ENCODE data around the gene BBS2.

Gene BBS2

GRCh38 chr16:56519459-56520250 is at the start of gene BBS2:
BBS2 (minus strand) TSS chr16:56520024; CDS start chr16:56519862, 162 bp downstream.
- TF ChIP-seq CTCF (IDR thresholded peaks at IDR 0.05; ENCODE audit: borderline replicate concordance, control extremely low read depth, extremely low read depth, insufficient read depth, missing control alignments): no peak
- in situ Hi-C loops (cut with MboI; ENCODE audit: low sequenced_read_pairs, unreplicated experiment): no loop called here

GRCh38 chr16:56564793-56565477 is 45.1 kb upstream of the BBS2 start, which contains the start of gene MT4:
MT4 (plus strand) TSS chr16:56565073; CDS start chr16:56565129, 56 bp downstream.
- no peak for TF ChIP-seq CTCF (IDR thresholded peaks at IDR 0.05; ENCODE audit: borderline replicate concordance, control extremely low read depth, extremely low read depth, insufficient read depth, missing control alignments)
- in situ Hi-C loops (cut with MboI; ENCODE audit: low sequenced_read_pairs, unreplicated experiment): no loop called here
- no peak for DNase-seq (ENCODE audit: low spot score)

More at GRCh38 chr16:56519459-56520250, at the start of gene BBS2:
- DNase-seq (ENCODE audit: low spot score): peak; percentile 93

- no peak for DNase-seq (ENCODE audit: low spot score)
- TF ChIP-seq CTCF (IDR thresholded peaks at IDR 0.05; ENCODE audit: borderline replicate concordance, control extremely low read depth, extremely low read depth, insufficient read depth, missing control alignments): no peak
- in situ Hi-C loops (cut with MboI; ENCODE audit: low sequenced_read_pairs, unreplicated experiment): no loop called here
Measured at GRCh38 chr16:56561126-56561525, 41.3 kb upstream of the BBS2 start.

GRCh38 chr16:56560447-56560846 is 40.6 kb upstream of the BBS2 start:
- no peak for DNase-seq (ENCODE audit: low spot score)
- in situ Hi-C loops (cut with MboI; ENCODE audit: low sequenced_read_pairs, unreplicated experiment): no loop called here
- no peak for TF ChIP-seq CTCF (IDR thresholded peaks at IDR 0.05; ENCODE audit: borderline replicate concordance, control extremely low read depth, extremely low read depth, insufficient read depth, missing control alignments)

- DNase-seq (ENCODE audit: low spot score): no peak
- in situ Hi-C loops (cut with MboI; ENCODE audit: low sequenced_read_pairs, unreplicated experiment): no loop called here
- TF ChIP-seq CTCF (IDR thresholded peaks at IDR 0.05; ENCODE audit: borderline replicate concordance, control extremely low read depth, extremely low read depth, insufficient read depth, missing control alignments): no peak
Measured at GRCh38 chr16:56559109-56559508, 39.3 kb upstream of the BBS2 start.

- in situ Hi-C loops (cut with MboI; ENCODE audit: low sequenced_read_pairs, unreplicated experiment): no loop called here
- no peak for DNase-seq (ENCODE audit: low spot score)
- no peak for TF ChIP-seq CTCF (IDR thresholded peaks at IDR 0.05; ENCODE audit: borderline replicate concordance, control extremely low read depth, extremely low read depth, insufficient read depth, missing control alignments)
Measured at GRCh38 chr16:56558024-56558747, 38.4 kb upstream of the BBS2 start.
